HepG2 (cell line): ENCODE measurements around the gene TRIM28. TPM values are rescaled to one million over a fixed set of nuclear protein-coding genes. Genes with fewer than 3 reads are reported as not detected.
A peak's percentile ranks its signal among the peaks of the same experiment; 100 is the strongest.

Experiments used
- CBX2 ChIP-seq, 2 experiments: fragments of 200-600 bp in 1 of 2; sonication (generic); formaldehyde crosslinking in 1 of 2; IDR thresholded peaks; 2 replicates each; pipeline versions ENCODE4 v1.7.0 to v1.8.1; 2018 to 2022; ENCODE audit warnings: low read depth in 2 of 2, low read length in 1 of 2, mild to moderate bottlenecking in 1 of 2, missing genetic modification reagents in 1 of 2
- CCAR2 ChIP-seq: fragments of 200-400 bp; formaldehyde crosslinking; optimal IDR thresholded peaks from 2 replicates; pipeline ENCODE3; 2018; ENCODE audit warnings: low read depth, mild to moderate bottlenecking, low read length, moderate library complexity
- FOSL1 ChIP-seq: sonication (generic); formaldehyde crosslinking; IDR thresholded peaks from 2 replicates; pipeline ENCODE4 v1.9.0; 2021; ENCODE audit warnings: missing genetic modification reagents, borderline replicate concordance
- FOXM1 ChIP-seq: sonication (generic); formaldehyde crosslinking; IDR thresholded peaks from 2 replicates; pipeline ENCODE4 v1.5.0; 2020; ENCODE audit warnings: missing genetic modification reagents
- FOXO4 ChIP-seq: sonication (generic); formaldehyde crosslinking; conservative IDR thresholded peaks from 2 replicates; pipeline ENCODE4 v1.8.1; 2023; ENCODE audit warnings: missing genetic modification reagents
- HHEX ChIP-seq: IDR thresholded peaks from 2 replicates; pipeline ENCODE4 v1.6.1; 2016; ENCODE audit warnings: control low read depth
- JDP2 ChIP-seq: sonication (generic); formaldehyde crosslinking; IDR thresholded peaks from 2 replicates; pipeline ENCODE4 v1.8.1; 2022; ENCODE audit warnings: missing genetic modification reagents, borderline replicate concordance
- KAT8 ChIP-seq: IDR thresholded peaks from 2 replicates; pipeline ENCODE4 v1.6.1; 2016; ENCODE audit warnings: missing genetic modification reagents, missing compliant biosample characterization
- MED8 ChIP-seq: sonication (generic); formaldehyde crosslinking; IDR thresholded peaks from 2 replicates; pipeline ENCODE4 v1.8.1; 2023; ENCODE audit warnings: mild to moderate bottlenecking, missing genetic modification reagents; ENCODE audit not compliant: insufficient replicate concordance
- MEF2D ChIP-seq: sonication (generic); formaldehyde crosslinking; IDR thresholded peaks from 2 replicates; pipeline ENCODE4 v1.5.1; 2020; ENCODE audit warnings: mild to moderate bottlenecking, missing genetic modification reagents
- MIXL1 ChIP-seq: IDR thresholded peaks from 2 replicates; pipeline ENCODE4 v1.6.1; 2016
- MYNN ChIP-seq: sonication (generic); formaldehyde crosslinking; IDR thresholded peaks from 2 replicates; pipeline ENCODE4 v1.4.0; 2020; ENCODE audit warnings: mild to moderate bottlenecking, low read depth, missing genetic modification reagents
- PBX2 ChIP-seq: IDR thresholded peaks from 2 replicates; pipeline ENCODE4 v1.6.1; 2016; ENCODE audit warnings: control low read depth
- PLRG1 ChIP-seq: fragments of 450-650 bp; conservative IDR thresholded peaks from 2 replicates; pipeline ENCODE4 v1.6.1; 2016
- RNF2 ChIP-seq: fragments of 450-650 bp; conservative IDR thresholded peaks from 2 replicates; pipeline ENCODE4 v1.6.1; 2016; ENCODE audit warnings: low read depth
- RXRB ChIP-seq: IDR thresholded peaks from 2 replicates; pipeline ENCODE4 v1.6.1; 2016; ENCODE audit warnings: borderline replicate concordance, missing genetic modification reagents, missing compliant biosample characterization
- SRSF1 ChIP-seq: fragments of 200-400 bp; formaldehyde crosslinking; optimal IDR thresholded peaks from 2 replicates; pipeline ENCODE3; 2017; ENCODE audit warnings: mild to moderate bottlenecking, low read depth, low read length, moderate library complexity
- U2AF1 ChIP-seq: fragments of 200-400 bp; formaldehyde crosslinking; optimal IDR thresholded peaks from 2 replicates; pipeline ENCODE3; 2017; ENCODE audit warnings: mild to moderate bottlenecking, low read depth, low read length
- YEATS4 ChIP-seq: sonication (generic); formaldehyde crosslinking; IDR thresholded peaks from 2 replicates; pipeline ENCODE4 v1.4.0; 2020; ENCODE audit warnings: missing genetic modification reagents, borderline replicate concordance
- ZFAT ChIP-seq: sonication (generic); formaldehyde crosslinking; conservative IDR thresholded peaks from 2 replicates; pipeline ENCODE4 v1.8.1; 2023; ENCODE audit warnings: missing genetic modification reagents, inconsistent platforms
- ZFP41 ChIP-seq: sonication (generic); formaldehyde crosslinking; IDR thresholded peaks from 2 replicates; pipeline ENCODE4 v1.4.0; 2020; ENCODE audit warnings: mild to moderate bottlenecking, missing genetic modification reagents, borderline replicate concordance
- ZFP91 ChIP-seq: sonication (generic); formaldehyde crosslinking; IDR thresholded peaks from 2 replicates; pipeline ENCODE4 v1.9.0; 2022; ENCODE audit warnings: missing genetic modification reagents, mild to moderate bottlenecking, borderline replicate concordance
- ZNF253 ChIP-seq: sonication (generic); formaldehyde crosslinking; IDR thresholded peaks from 2 replicates; pipeline ENCODE4 v1.8.0; 2022; ENCODE audit warnings: mild to moderate bottlenecking, missing genetic modification reagents, borderline replicate concordance
- ZNF552 ChIP-seq: sonication (generic); formaldehyde crosslinking; IDR thresholded peaks from 2 replicates; pipeline ENCODE4 v1.9.0; 2022; ENCODE audit warnings: missing genetic modification reagents, mild to moderate bottlenecking, borderline replicate concordance
- ZNF615 ChIP-seq: sonication (generic); formaldehyde crosslinking; IDR thresholded peaks from 2 replicates; pipeline ENCODE4 v1.5.0; 2020; ENCODE audit warnings: mild to moderate bottlenecking, missing genetic modification reagents, borderline replicate concordance
- ZNF749 ChIP-seq: sonication (generic); formaldehyde crosslinking; IDR thresholded peaks from 2 replicates; pipeline ENCODE4 v1.8.0; 2022; ENCODE audit warnings: mild to moderate bottlenecking, missing genetic modification reagents, moderate library complexity, borderline replicate concordance
- ZNF891 ChIP-seq: sonication (generic); formaldehyde crosslinking; IDR thresholded peaks from 2 replicates; pipeline ENCODE4 v1.5.0; 2020; ENCODE audit warnings: mild to moderate bottlenecking, missing genetic modification reagents
- ZSCAN22 ChIP-seq: sonication (generic); formaldehyde crosslinking; IDR thresholded peaks from 2 replicates; pipeline ENCODE4 v1.4.0; 2020; ENCODE audit warnings: mild to moderate bottlenecking, missing genetic modification reagents
- polyA plus RNA-seq, 8 experiments: library from polyadenylated mRNA; depleted of rRNA in 3 of 8; stranded (reverse) in 7 of 8; unstranded in 1 of 8; fragments of >200 nt; fragmentation: Illumina TruSeq in 4 of 8; extraction: Trizol in 4 of 8; gene quantifications; 2 replicates each; pipeline versions ENCODE4 v1.2.1 to v1.2.3, GENCODE V29; 2011 to 2016; ENCODE audit warnings: low read depth in 4 of 8, missing spikeins in 1 of 8, mixed read lengths in 1 of 8; ENCODE audit not compliant: insufficient read depth in 1 of 8
- total RNA-seq, 5 experiments: library from RNA; depleted of rRNA; stranded (reverse); fragments of >200 nt; fragmentation: Illumina TruSeq; extraction: Trizol; gene quantifications; 2 replicates each; pipeline ENCODE4 v1.2.3, GENCODE V29; 2016; ENCODE audit warnings: low read depth in 1 of 5

Gene TRIM28
- total and polyA plus RNA-seq, 2 of the 13 experiments (the other 11 are each of a cell fraction or from before 2014, with no cell fraction given), result 361 to 439 TPM

GRCh38 chr19:58558623-58559274 is 14.9 kb downstream of the TRIM28 start (continued):
- peak; percentile 78; the same call in 1 of the 2 replicates for TF ChIP-seq ZFP91 (CRISPR knock-in tag)
- 0 out of 2 replicates have a peak, but pooled peaks have one; percentile 22 for TF ChIP-seq ZNF749
- TF ChIP-seq MIXL1, result no peak
- TF ChIP-seq JDP2 (CRISPR knock-in tag), result peak; percentile 33; the same call in 1 of the 2 replicates
- no peak for TF ChIP-seq FOSL1 (CRISPR knock-in tag)
- TF ChIP-seq HHEX (CRISPR knock-in tag), result no peak
- no peak for TF ChIP-seq ZNF615
- TF ChIP-seq CBX2 (IDR thresholded peaks at IDR 0.05; ENCODE audit: low read depth, low read length), result no peak
- no peak for TF ChIP-seq CBX2 (CRISPR knock-in tag; IDR thresholded peaks at IDR 0.05; ENCODE audit: low read depth)
- 0 out of 2 replicates have a peak, but pooled peaks have one; percentile 22 for TF ChIP-seq RXRB (CRISPR knock-in tag)
- TF ChIP-seq ZFAT (CRISPR knock-in tag), result no peak
- no peak for TF ChIP-seq MED8 (CRISPR knock-in tag)
- 0 out of 2 replicates have a peak, but pooled peaks have one; percentile 38 for TF ChIP-seq ZNF253 (CRISPR knock-in tag)
- TF ChIP-seq CCAR2, result no peak
- TF ChIP-seq FOXO4 (CRISPR knock-in tag), result no peak
- TF ChIP-seq MYNN (CRISPR knock-in tag), result no peak
- TF ChIP-seq PBX2, result no peak
- TF ChIP-seq SRSF1, result no peak
- no peak for TF ChIP-seq PLRG1
- TF ChIP-seq YEATS4 (CRISPR knock-in tag), result peak; percentile 76; the same call in 1 of the 2 replicates
- TF ChIP-seq ZSCAN22 (CRISPR knock-in tag), result no peak
- TF ChIP-seq MEF2D (CRISPR knock-in tag), result no peak
- peak; percentile 43 for TF ChIP-seq U2AF1
- peak; percentile 54; the same call in 1 of the 2 replicates for TF ChIP-seq RNF2
- TF ChIP-seq ZNF552, result no peak; the same call in 1 of the 2 replicates
- peak; percentile 64 for TF ChIP-seq KAT8
- TF ChIP-seq FOXM1, result no peak
- peak; percentile 72; the same call in 1 of the 2 replicates for TF ChIP-seq ZFP41 (CRISPR knock-in tag)
- TF ChIP-seq ZNF891 (CRISPR knock-in tag), result peak; percentile 95
